ENCODE measurements around the gene BFSP1.

The BFSP1 gene

GRCh38 chr20:17518339-17519052 is 12.7 kb downstream of the BFSP1 start:
- H3K27me3 Mint-ChIP-seq (ENCODE audit: low read depth), result no peaks in the 10 kb centered on the region

GRCh38 chr20:17515053-17515452 is 16.1 kb downstream of the BFSP1 start:
- Mint-ChIP-seq H3K27ac (no peak overlapping the region), H3K36me3 (ENCODE audit: low read depth) (no peaks in the 10 kb centered on the region), H3K9me3 (no peaks in the 10 kb centered on the region), H3K4me1 (no peaks in the 10 kb centered on the region), H3K4me3 (no peak overlapping the region), H3K27me3 (ENCODE audit: low read depth) (no peaks in the 10 kb centered on the region)
- no peak for TF ChIP-seq CTCF (IDR thresholded peaks at IDR 0.05; ENCODE audit: unreplicated experiment in 3 of 3)

More at GRCh38 chr20:17518339-17519052, 12.7 kb downstream of the BFSP1 start:
- H3K27ac Mint-ChIP-seq, result no peak overlapping the region
- H3K9me3 Mint-ChIP-seq, result no peaks in the 10 kb centered on the region
- H3K36me3 Mint-ChIP-seq (ENCODE audit: low read depth), result no peaks in the 10 kb centered on the region
- peaks cover 5% of the 10 kb centered on the region for H3K4me1 Mint-ChIP-seq
- H3K4me3 Mint-ChIP-seq, result no peak overlapping the region
- TF ChIP-seq CTCF (IDR thresholded peaks at IDR 0.05; ENCODE audit: unreplicated experiment in 3 of 3), result no peak

- no peak overlapping the region for H3K27ac Mint-ChIP-seq
- H3K27me3 Mint-ChIP-seq (ENCODE audit: low read depth), result no peaks in the 10 kb centered on the region
- H3K4me3 Mint-ChIP-seq, result no peak overlapping the region
- H3K4me1 Mint-ChIP-seq, result no peaks in the 10 kb centered on the region
- no peaks in the 10 kb centered on the region for H3K36me3 Mint-ChIP-seq (ENCODE audit: low read depth)
- H3K9me3 Mint-ChIP-seq, result no peaks in the 10 kb centered on the region
- TF ChIP-seq CTCF (IDR thresholded peaks at IDR 0.05; ENCODE audit: unreplicated experiment in 3 of 3), result no peak
Measured at GRCh38 chr20:17513939-17514338, 17.2 kb downstream of the BFSP1 start.

GRCh38 chr20:17511401-17511800 is 19.8 kb downstream of the BFSP1 start:
- H3K27ac Mint-ChIP-seq, result no peak overlapping the region
- no peaks in the 10 kb centered on the region for H3K27me3 Mint-ChIP-seq (ENCODE audit: low read depth)
- no peaks in the 10 kb centered on the region for H3K4me1 Mint-ChIP-seq
- TF ChIP-seq CTCF (IDR thresholded peaks at IDR 0.05; ENCODE audit: unreplicated experiment in 3 of 3), result no peak
- no peaks in the 10 kb centered on the region for H3K9me3 Mint-ChIP-seq
- no peaks in the 10 kb centered on the region for H3K36me3 Mint-ChIP-seq (ENCODE audit: low read depth)
- H3K4me3 Mint-ChIP-seq, result no peak overlapping the region

GRCh38 chr20:17510548-17510947 is 20.6 kb downstream of the BFSP1 start:
- H3K27ac Mint-ChIP-seq, result no peak overlapping the region

More at GRCh38 chr20:17510548-17510947, 20.6 kb downstream of the BFSP1 start:
- Mint-ChIP-seq H3K4me3 (no peak overlapping the region), H3K4me1 (no peaks in the 10 kb centered on the region), H3K27me3 (ENCODE audit: low read depth) (no peaks in the 10 kb centered on the region), H3K9me3 (no peaks in the 10 kb centered on the region), H3K36me3 (ENCODE audit: low read depth) (no peaks in the 10 kb centered on the region)
- TF ChIP-seq CTCF (IDR thresholded peaks at IDR 0.05; ENCODE audit: unreplicated experiment in 3 of 3), result no peak

All from nephron (organoid).